Airway epithelial cell (primary cell): ENCODE measurements around the gene IRX2. TPM values are rescaled to one million over a fixed set of nuclear protein-coding genes. Genes with fewer than 3 reads are reported as not detected.

Experiments
- total RNA-seq: library from RNA; depleted of rRNA; stranded (reverse); fragments of >200 nt; gene quantifications from 2 replicates; pipeline ENCODE4 v1.2.3, GENCODE V29; 2015

The IRX2 gene
- 46.8 and 56.3 TPM in 2 replicates for total RNA-seq

GRCh38 chr5:2751592-2752021 lies at the start of gene IRX2:
TSS of gene IRX2 (minus strand) at chr5:2751677. CDS start at chr5:2751413, 264 bp downstream.

